ENCODE results near the gene ZNF513. TPM values are rescaled to one million over a fixed set of nuclear protein-coding genes. Genes with fewer than 3 reads are reported as not detected.
A peak's percentile ranks its signal among the peaks of the same experiment; 100 is the strongest.

The ZNF513 gene
- total RNA-seq, 3 donors from 2014 or later (not counting 1 experiment from before 2014, with no cell fraction given): 24.2 to 28.1 (median 26.1) TPM

GRCh38 chr2:27375513-27376099 lies 4.9 kb downstream of the ZNF513 start:
- Histone ChIP-seq H3K27ac (ENCODE audit: low read length) (no peak overlapping the region), H3K4me3 (ENCODE audit: low read length) (no peak overlapping the region), H3K27me3 (ENCODE audit: control insufficient read depth, insufficient read depth, low read length) (no peaks in the 10 kb centered on the region), H3K4me1 (ENCODE audit: control insufficient read depth, insufficient read depth, low read length) (peaks cover 32% of the 10 kb centered on the region), H3K36me3 (ENCODE audit: control insufficient read depth, insufficient read depth, low read length) (peaks cover 46% of the 10 kb centered on the region), H3K9me3 (ENCODE audit: control insufficient read depth, insufficient read depth, low read length) (no peaks in the 10 kb centered on the region)
- no peak overlapping the region for H3K4me3 Mint-ChIP-seq
- H3K27ac Mint-ChIP-seq: no peak overlapping the region
- H3K4me1 Mint-ChIP-seq: peaks cover 32 to 36% of the 10 kb centered on the region in 2 donors
- DNase-seq (no peak), ATAC-seq (no peak)
- no peaks in the 10 kb centered on the region for H3K27me3 Mint-ChIP-seq (ENCODE audit: low read depth in 2 of 2)
- intact Hi-C loops (cut with micrococcal nuclease): no loop called here
- no peak for TF ChIP-seq CTCF (IDR thresholded peaks at IDR 0.05)
- WGBS (ENCODE audit: insufficient coverage): 98% methylated on average over 20 of the region's 20 CpGs
- no peaks in the 10 kb centered on the region for H3K9me3 Mint-ChIP-seq
- peaks cover 2% of the 10 kb centered on the region for H3K36me3 Mint-ChIP-seq

- ATAC-seq: no peak
- Histone ChIP-seq H3K36me3 (ENCODE audit: control insufficient read depth, insufficient read depth, low read length) (peaks cover 48% of the 10 kb centered on the region), H3K27me3 (ENCODE audit: control insufficient read depth, insufficient read depth, low read length) (no peaks in the 10 kb centered on the region), H3K4me3 (ENCODE audit: low read length) (no peak overlapping the region), H3K27ac (ENCODE audit: low read length) (no peak overlapping the region), H3K9me3 (ENCODE audit: control insufficient read depth, insufficient read depth, low read length) (no peaks in the 10 kb centered on the region), H3K4me1 (ENCODE audit: control insufficient read depth, insufficient read depth, low read length) (peaks cover 34% of the 10 kb centered on the region)
- Mint-ChIP-seq H3K27me3 (ENCODE audit: low read depth in 2 of 2) (no peaks in the 10 kb centered on the region), H3K27ac (peak overlapping the region in 1 of 2 donors; percentile 92), H3K9me3 (no peaks in the 10 kb centered on the region), H3K4me3 (no peak overlapping the region), H3K36me3 (peaks cover 7% of the 10 kb centered on the region), H3K4me1 (peaks cover 37 to 39% of the 10 kb centered on the region in 2 donors)
- no peak for DNase-seq
- WGBS (ENCODE audit: insufficient coverage): 86% methylated on average over 5 of the region's 5 CpGs
- intact Hi-C loops (cut with micrococcal nuclease): loop anchor here (5.0 kb wide), 1 partner anchor 114 kb away; the partner anchor contains the start of gene IFT172
- TF ChIP-seq CTCF (IDR thresholded peaks at IDR 0.05): no peak
Observed at GRCh38 chr2:27373567-27373966, 7.0 kb downstream of the ZNF513 start.

DNA sequence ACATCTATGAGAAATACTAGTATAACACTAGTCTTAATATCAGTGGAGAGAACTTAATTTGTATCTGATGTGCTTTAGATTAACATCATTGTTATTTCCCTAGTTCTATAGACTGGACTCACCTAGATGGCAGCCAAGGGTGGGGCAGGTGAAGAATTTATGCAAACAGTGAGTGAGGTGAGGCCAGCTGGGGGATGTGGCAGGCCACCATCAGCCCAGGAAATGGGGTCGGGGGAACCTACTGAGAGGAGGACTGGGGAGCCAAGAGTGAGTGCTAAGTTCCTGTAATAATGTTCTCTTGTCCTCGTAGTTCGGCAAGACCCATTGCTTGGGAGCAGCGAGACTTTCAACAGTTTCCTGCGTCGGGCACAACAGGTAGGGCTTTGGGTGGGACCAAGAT lies 7.6 kb downstream of the ZNF513 start:
- H3K36me3 Mint-ChIP-seq: peaks cover 7% of the 10 kb centered on the region
- H3K4me3 Mint-ChIP-seq: no peak overlapping the region
- intact Hi-C loops (cut with micrococcal nuclease): loop anchor here (5.0 kb wide), 1 partner anchor 114 kb away; the partner anchor contains the start of gene IFT172
- no peaks in the 10 kb centered on the region for H3K27me3 Mint-ChIP-seq (ENCODE audit: low read depth in 2 of 2)
- H3K4me1 ChIP-seq (ENCODE audit: control insufficient read depth, insufficient read depth, low read length): peaks cover 34% of the 10 kb centered on the region
- no peaks in the 10 kb centered on the region for H3K27me3 ChIP-seq (ENCODE audit: control insufficient read depth, insufficient read depth, low read length)
- H3K4me3 ChIP-seq (ENCODE audit: low read length): no peak overlapping the region
- no peak for ATAC-seq
- no peak for TF ChIP-seq CTCF (IDR thresholded peaks at IDR 0.05)
- no peak overlapping the region for H3K27ac ChIP-seq (ENCODE audit: low read length)
- H3K27ac Mint-ChIP-seq: peak overlapping the region; percentile 92
- WGBS (ENCODE audit: insufficient coverage): 82% methylated on average over 6 of the region's 6 CpGs
- DNase-seq: no peak
- peaks cover 40 to 41% of the 10 kb centered on the region in 2 donors for H3K4me1 Mint-ChIP-seq
- no peaks in the 10 kb centered on the region for H3K9me3 Mint-ChIP-seq
- peaks cover 53% of the 10 kb centered on the region for H3K36me3 ChIP-seq (ENCODE audit: control insufficient read depth, insufficient read depth, low read length)
- no peaks in the 10 kb centered on the region for H3K9me3 ChIP-seq (ENCODE audit: control insufficient read depth, insufficient read depth, low read length)
